Skeletal muscle cell (primary cell): Measurements from ENCODE around the gene DLL4.
A peak's percentile ranks its signal among the peaks of the same experiment; 100 is the strongest.
"Not testable (repeated sequence)": the region's sequence is repeated elsewhere in the genome, so short reads cannot be mapped to it uniquely, and the experiment has no call there.

ENCODE experiments used
- DNase-seq: peaks from one replicate; pipeline ENCODE4 v3.0.0-alpha.2; 2010; ENCODE audit warnings: low read depth
- H3K4me3 ChIP-seq: 2 replicates; pipeline ENCODE4 v1.5.1; 2011; ENCODE audit warnings: low read depth, mild to moderate bottlenecking, control low read depth, low read length, moderate library complexity

DLL4 gene

DNA sequence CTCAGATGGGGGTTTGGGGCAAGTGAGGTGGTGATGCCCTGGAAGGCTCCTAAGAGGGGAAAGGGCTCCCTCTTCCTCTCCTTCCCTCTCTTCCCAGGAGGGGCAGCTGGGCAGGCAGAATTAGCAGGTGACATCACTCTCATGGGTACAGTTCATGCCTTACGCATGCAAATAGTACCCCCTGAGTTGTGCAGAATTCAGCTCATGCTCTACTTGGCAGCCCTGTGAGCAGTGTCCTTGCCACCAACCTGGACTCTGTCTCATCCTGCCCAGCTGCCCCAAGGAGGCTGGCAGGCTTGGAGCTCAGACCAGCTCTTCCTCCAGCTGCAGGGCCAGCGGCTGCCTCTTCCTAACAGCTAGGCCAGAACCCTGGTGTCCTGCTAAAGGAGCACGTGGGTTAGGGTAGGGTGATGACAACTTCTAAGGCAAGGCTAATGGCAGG lies 27.4 kb downstream of the DLL4 start:
- peak overlapping the region; percentile 10 for H3K4me3 ChIP-seq
- no peak for DNase-seq

DNA sequence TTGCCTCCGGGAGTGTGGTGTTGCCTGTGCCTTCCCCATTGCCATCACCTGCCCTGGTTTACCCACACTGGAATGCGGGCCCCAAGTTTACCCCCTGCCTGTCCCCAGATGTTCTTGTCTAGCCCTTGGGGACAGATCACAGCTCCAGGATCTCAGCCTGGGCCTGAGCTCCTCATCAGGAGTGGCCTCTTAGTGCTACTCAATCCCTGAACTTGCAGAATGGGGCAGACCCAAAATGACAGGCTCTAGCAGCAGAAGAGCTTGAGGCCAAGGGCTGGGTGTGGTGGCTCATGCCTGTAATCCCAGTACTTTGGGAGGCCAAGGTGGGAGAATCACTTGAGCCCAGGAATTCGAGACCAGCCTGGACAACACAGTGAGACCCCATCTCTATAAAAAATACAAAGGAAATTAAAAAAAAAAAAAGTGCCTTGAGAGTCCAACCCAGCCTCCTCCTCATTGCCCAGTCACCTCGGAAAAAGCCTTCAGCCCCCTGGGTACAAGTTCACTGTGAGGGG lies 28.0 kb downstream of the DLL4 start:
- DNase-seq, result no peak
- H3K4me3 ChIP-seq, result no peak overlapping the region

DNA sequence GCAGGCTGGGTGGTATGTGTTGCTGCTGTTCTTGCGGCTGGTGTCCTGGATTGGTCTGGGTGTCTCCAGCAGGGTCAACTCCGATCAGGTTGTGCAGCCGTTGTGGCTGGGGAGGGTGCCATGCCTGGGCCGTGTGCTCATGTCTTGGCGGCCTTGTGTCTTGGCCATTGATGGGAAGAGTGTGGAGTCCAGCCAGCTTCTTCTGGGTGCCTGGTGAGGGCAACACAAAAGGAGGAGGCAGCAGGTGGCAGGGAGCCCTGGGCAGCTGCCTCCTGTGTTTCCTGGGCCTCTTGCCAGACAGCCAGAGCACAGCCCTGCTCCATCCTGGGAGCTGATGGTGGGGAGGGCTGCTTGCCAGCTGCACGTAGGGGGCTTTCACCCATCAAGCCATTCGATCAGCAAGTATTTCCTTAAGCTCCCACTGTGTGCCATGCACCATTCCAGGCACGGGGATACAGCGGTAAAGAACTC lies 28.5 kb downstream of the DLL4 start:
- no peak for DNase-seq
- no peak overlapping the region for H3K4me3 ChIP-seq

DNA sequence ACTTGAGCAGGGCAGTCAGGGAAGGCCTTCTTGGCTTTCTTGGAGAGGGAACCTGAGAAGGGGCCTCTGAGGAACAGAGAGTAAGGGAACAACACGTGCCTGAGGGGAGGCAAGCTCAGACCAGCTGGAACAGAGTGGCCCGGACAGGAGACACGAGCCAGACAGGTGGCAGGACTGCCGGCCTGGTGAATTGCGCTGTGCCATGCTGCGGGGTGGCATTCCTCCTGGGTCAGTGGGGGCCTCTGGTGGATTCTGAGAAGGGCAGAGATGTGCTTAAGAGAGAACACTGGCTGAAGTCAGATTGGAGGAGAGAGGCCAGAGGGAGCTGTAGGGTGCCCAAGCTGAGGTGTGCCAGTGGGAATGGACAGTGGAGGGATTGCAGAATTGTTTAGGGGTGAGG lies 29.0 kb downstream of the DLL4 start:
- no peak overlapping the region for H3K4me3 ChIP-seq
- no peak for DNase-seq

DNA sequence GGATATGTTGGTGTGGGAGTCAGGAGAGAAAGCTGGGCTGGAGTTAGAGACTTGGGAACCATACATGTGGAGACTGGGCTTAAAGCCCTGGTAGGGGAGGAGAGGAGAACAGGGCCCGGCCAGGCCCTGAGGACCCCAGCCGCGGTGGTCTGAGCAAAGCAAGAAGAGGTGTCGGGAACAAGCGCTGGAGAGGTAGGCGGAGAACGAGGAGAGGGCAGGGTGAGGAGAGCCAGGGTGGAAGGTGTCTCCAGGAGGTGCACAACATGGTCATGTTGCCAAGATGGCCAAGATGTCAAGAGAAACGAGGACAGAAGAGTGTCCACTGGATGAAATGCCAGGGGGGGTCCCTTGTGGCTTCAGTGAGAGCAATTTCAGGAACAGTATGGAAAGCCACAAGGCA lies 29.6 kb downstream of the DLL4 start:
- H3K4me3 ChIP-seq, result no peak overlapping the region
- DNase-seq, result no peak

DNA sequence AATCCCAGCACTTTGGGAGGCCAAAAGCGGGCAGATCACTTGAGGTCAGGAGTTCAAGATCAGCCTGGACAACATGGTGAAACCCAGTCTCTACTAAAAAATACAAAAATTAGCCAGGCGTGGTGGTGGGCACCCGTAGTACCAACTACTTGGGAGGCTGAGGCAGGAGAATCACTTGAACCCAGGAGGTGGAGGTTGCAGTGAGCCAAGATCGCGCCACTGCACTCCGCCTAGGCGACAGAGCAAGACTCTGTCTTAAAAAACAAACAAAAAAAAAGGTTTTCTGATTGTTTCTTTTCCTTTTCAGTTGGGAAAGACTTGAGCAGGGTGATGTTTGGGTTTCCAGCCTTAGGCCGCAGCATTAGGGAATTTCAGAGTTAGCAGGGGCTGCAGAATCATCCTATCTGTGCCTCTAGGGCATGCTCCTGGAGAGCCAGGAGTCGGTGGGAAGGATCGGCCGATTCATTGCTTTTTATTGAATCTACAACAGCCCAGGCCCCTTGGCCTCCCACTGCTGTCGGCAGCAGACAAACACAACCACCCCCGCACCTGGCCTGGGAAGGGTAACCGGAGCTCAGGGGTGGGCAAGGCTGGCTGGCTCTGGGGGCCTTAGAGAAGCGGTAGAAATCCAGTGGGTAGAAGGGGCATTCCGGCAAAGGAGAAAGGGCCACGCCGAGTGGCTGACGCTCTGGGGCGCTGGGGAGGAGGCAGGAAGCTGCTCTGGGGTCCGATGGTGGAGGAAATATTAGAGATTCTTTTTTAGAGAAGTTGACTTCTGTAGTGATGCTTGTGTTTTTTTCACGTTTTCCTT lies 30.4 kb downstream of the DLL4 start:
- H3K4me3 ChIP-seq, result no peak overlapping the region
- DNase-seq, result no peak

DNA sequence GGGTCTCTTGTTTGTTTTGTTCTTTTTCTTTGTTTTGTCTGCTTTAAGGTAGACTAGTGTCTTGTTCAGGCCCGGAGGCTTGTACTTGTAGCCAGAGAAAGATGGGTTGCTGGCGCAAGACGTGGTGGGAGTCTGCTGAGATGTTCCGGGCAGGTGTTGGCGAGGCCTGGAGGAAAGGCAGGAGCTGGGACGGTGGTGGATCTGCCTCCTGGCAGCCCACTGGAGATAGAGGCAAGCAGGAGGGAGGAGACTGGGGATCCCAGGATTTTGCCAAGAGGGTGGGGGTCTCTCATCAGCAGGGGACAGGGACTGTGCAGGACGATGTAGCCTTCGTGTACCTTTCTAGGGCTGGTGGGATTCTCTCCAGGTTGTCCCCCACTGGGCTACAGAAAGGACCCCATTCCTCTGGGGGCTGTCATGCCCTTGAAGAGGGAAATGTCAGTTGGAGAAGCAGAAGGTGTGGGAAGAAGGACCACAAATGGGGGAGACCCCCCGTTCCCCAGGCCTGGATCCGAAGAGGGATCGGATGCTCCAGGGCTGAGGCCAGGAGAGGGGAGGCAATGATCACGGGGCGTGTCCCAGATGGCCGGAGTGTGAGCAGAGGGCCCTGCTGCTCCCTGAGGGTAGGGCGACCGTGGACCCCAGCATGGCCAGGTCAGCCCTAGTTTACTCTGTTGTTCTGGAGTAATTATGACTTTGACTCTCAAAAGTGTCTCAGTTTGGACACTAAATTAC lies 31.2 kb downstream of the DLL4 start:
- H3K4me3 ChIP-seq, result no peak overlapping the region
- DNase-seq, result no peak

DNA sequence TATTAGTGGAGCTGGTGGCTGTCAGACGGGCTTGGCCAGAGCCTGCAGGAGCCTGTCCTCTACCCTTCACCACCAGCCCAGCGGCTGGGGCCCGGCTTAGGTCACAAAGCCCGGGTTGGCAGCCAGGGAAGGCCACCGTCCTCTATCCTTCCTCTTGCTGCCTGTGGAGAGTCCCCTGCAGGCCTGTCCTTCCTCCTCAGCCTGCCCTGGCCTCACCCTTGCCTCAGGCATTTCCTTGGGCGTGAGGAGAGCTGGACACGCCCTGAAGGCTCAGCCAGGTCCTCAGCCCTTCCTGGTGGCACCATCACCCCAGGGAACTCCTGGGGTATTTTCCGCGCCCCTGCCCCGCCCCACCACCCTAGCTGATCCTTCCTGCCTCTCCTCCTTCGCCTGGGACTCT lies 31.8 kb downstream of the DLL4 start:
- DNase-seq, result no peak
- no peak overlapping the region for H3K4me3 ChIP-seq

DNA sequence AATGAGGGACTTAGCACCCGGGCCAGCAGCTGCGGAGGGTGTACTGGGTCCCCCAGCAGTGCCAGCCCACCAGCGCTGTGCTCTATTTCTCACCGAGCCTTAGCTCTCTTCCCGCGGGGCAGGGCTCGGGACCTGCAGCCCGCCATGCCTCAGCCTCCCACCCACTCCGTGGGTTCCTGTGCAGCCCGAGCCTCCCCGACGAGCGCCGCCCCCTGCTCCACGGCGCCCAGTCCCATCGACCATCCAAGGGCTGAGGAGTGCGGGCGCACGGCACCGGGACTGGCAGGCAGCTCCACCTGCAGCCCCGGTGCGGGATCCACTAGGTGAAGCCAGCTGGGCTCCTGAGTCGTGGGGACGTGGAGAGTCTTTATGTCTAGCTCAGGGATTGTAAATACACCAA lies 32.6 kb downstream of the DLL4 start:
- not testable (repeated sequence) for H3K4me3 ChIP-seq, DNase-seq

DNA sequence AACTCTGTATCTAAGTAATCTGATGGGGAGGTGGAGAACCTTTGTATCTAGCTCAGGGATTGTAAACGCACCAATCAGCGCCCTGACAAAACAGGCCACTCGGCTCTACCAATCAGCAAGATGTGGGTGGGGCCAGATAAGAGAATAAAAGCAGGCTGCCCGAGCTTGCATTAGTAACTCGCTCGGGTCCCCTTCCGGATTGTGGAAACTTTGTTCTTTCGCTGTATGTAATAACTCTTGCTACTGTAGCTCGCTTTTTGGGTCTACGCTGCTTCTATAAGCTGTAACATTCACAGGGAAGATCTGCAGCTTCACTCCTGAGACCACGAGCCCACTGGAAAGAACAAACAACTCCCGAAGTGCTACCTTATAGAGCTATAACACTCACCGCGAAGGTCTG lies 33.2 kb downstream of the DLL4 start:
- not testable (repeated sequence) for DNase-seq, H3K4me3 ChIP-seq

DNA sequence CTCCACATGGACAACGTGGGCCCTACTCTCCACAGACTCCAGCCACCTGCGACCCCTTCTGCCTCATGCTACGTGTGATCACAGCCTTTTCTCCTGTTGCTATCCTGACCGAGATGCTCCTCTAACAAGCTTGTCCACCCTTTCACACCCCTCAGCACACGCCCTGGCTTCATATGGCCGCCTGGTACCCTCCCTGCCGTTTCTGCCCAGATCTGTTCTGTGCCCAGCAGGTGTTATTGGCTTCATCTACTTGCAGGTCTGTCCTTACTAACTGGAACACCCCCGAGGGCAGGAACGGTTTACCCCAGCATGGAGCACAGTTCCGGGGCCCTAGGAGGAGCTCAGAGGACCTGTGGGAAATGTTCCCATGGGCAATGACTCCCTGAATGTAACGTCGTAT lies 34.1 kb downstream of the DLL4 start:
- no peak for DNase-seq
- H3K4me3 ChIP-seq, result no peak overlapping the region

DNA sequence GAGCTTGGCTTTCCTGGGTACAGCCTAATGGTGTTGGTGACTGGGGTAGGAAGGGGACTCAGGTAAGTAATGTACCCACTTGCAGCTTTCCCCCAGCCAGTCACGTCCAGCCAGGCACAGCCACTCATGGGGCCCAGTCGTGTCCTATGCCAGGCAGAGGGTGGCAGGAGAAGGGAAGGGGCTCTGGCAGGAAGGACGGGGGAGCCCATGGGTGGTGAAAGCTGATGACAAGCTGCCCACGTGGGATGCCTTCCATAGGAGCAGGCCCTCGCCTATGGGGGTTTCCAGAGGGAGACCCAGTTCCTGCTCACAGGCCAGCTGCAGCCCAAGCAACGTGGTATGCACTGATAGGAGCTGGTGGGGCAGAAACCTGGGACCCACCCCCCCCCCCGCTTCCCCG lies 34.9 kb downstream of the DLL4 start:
- H3K4me3 ChIP-seq, result no peak overlapping the region
- DNase-seq, result no peak

DNA sequence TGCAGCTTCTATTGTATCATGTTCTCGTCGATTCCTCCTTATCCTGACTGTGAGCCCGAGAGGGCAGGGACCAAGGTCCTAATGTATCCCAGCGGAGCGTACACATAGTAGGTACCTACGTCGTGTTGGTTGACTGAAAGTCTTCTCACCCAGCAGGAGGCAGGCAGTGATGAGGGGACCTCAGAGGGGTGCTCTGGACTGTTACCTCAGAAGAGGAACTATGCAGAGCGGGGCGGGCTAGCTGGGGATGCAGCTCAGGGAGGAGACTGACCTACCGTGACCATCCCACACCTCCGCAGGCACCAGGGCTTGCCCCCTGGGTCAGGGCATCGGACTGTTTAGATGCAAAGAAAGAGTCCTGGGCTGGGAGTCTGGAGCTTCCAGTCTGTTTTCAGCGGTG lies 35.5 kb downstream of the DLL4 start:
- no peak for DNase-seq
- H3K4me3 ChIP-seq, result no peak overlapping the region

DNA sequence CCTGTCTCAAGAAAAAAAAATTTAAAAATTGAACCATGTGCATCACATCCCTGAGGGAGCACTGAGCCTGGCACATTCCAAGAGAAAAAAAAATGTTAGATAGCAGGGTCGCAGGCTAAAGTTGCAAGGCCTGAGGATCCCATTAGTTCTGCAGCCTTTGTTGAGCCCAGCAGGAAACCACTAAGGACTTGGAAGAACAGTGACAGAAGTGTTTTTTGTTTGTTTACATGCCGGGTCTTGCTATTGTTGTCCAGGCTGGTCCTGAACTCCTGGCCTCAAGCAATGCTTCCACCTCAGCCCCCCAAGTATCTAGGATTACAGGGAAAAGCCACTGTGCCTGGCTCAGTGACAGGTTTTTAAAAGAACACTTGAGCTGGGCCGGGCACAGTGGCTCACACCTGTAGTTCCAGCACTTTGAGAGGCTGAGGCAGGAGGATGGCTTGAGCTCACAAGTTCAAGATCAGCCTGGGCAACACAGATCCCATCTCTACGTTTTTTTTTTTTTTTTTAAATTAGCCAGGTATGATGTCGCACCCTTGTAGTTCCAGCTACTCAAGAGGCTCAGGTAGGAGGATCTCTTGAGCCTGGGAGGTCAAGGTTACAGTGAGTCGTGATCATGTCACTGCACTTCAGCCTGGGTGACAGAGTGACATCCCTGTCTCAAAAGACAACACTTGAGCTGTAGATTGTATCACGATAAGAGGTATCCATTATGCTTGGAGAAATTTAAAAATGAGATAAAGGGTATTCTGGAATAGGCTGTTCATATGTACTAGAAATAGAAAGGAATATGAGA lies 39.3 kb downstream of the DLL4 start:
- no peak overlapping the region for H3K4me3 ChIP-seq
- no peak for DNase-seq

DNA sequence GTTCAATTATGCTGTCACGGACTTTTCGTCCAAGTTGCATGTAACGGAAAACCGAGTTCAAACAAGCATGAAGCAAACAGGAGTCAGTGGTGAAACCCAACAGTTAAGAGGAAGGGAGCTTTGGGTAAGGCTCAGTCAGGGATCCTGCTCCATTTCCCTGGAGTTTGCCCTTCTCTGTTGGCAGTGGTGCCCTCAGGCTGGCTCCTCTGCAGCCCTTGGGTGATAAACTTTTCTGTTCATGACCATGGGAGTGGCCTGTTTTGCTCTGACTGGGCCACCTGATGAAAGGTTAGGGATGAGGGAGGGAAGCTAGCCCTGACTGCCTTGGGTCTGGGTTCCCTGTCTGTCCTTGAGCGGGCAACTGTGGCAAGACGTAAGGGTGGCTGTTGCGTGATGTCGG lies 40.2 kb downstream of the DLL4 start:
- no peak for DNase-seq
- no peak overlapping the region for H3K4me3 ChIP-seq

DNA sequence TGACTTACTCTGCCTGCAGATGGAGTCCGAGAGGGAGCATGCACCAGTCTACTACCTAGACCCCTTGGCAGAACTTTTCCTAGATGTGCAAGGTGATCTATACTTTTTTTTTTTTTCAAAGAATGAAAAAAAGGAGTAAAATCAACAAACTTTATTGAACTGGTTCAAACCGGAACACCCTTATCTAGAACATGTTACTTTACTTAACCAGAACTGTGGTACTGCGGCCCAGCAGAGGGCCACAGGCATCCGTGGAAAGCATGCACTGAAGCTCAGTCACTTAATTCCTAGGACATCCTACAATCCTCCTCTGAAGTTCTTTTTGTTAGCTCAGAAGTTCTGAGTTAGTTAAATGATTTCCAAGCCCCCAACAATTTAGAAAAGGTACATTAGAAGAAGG lies 45.7 kb downstream of the DLL4 start:
- H3K4me3 ChIP-seq, result no peak overlapping the region
- DNase-seq, result no peak

DNA sequence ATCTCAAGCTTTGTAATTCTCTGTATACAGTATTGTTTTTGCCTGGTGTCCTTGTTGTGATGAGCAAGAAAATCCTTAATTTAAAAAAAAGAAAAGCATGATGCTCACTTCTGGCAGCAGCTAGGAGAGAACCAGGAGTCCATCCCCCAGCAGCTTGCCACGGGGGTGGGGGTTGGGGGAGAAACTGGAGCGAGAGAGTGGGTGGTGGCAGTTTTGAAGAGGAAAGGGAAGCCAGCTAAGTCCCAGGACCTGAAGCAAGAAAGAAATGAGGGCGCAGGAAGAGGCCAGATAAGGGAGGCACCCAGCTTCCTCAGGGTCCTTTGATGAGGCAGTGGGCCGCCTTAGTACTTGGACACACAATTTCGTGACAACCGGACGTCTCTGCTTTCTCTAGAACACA lies 47.7 kb downstream of the DLL4 start:
- DNase-seq, result no peak
- no peak overlapping the region for H3K4me3 ChIP-seq

DNA sequence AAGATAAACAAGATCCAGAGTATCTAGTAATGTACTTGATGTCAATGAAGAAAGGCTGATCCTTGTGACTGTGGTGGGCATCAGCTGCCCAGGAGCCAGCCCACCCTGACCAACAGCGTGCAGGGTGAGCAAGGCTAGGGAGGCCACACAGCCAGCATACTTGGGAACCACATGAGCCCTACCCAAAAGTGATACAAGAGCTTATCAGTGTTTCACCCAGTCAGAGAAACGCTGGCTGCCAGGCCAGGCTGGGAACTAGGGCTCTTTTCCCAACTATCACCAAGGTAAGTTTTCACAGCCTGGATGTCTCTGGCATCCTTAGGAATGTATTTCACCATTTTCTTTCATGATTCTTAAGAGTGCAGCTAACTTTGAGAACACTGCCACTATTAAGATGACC lies 49.0 kb downstream of the DLL4 start:
- no peak for DNase-seq
- no peak overlapping the region for H3K4me3 ChIP-seq

DNA sequence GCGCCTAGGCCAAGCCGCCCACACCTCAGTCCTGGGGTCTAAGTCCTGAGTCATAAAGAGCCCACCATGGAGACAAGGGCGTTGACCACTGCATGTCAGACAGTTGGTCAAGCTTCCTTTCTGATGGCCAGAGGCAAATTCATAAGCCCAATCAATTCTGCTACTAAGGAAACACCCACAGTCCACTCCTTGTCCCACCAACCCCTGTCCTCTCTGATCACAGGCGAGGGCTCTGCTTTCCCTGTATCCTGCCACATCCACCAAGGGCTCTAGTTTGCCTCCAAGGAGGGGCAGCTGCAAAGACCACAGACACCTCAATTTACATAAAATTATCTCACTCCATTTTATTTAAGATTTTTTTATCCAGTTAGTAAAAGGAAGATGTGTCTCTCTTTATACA lies 49.4 kb downstream of the DLL4 start:
- H3K4me3 ChIP-seq, result no peak overlapping the region
- DNase-seq, result no peak

DNA sequence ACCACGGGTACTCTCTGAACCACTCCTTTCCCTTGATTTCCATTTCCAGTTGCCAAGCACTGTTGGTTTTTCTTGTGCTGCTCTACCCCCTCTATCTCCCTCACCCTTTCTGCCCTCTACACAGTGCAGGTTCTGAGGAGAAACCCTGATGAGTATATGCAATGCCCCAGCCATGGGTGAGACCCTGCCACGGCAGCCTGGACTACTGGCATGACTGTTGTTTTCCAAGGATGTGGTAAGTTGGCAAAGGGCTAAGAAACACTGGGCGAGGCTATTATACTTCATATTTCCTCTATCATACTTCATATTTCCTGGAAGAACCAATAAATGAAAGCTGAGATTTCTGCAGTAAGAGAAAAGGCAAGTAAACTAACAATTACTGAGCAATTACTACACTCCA lies 52.0 kb downstream of the DLL4 start:
- no peak overlapping the region for H3K4me3 ChIP-seq
- DNase-seq, result no peak
